H1 (cell line): ENCODE data around the gene ROR1. TPM values are rescaled to one million over a fixed set of nuclear protein-coding genes. Genes with fewer than 3 reads are reported as not detected.

Experiments
- CTCF ChIA-PET: fragments of 300-600 bp; sonication (Branson Sonifier 250); formaldehyde crosslinking; loops from one replicate; lab custom pipeline; 2021; ENCODE audit not compliant: partially characterized antibody; lab: Charles Lee
- POLR2A ChIA-PET: fragments of 300-600 bp; sonication (Branson Sonifier 250); formaldehyde crosslinking; loops from one replicate; lab custom pipeline; 2021; ENCODE audit warnings: inconsistent platforms; ENCODE audit not compliant: partially characterized antibody; lab: Charles Lee
- DNase-seq, 2 experiments: peaks; one replicate each; pipeline versions ENCODE4 v3.0.0 to v3.0.0-alpha.2; 2010 to 2022; ENCODE audit warnings: low spot score in 2 of 2, low read depth in 1 of 2, mixed read lengths in 1 of 2
- FAIRE-seq: peaks from 2 replicates; lab custom pipeline; 2011; peaks lifted over from hg19 to GRCh38; lab: Jason Lieb, UNC
- H2AFZ ChIP-seq: 2 replicates; pipeline ENCODE4 v1.8.1; 2012; ENCODE audit warnings: low read length, inconsistent platforms
- H2AK5ac ChIP-seq: 2 replicates; pipeline ENCODE4 v1.6.1; 2013; ENCODE audit warnings: low read depth, low read length
- H2BK120ac ChIP-seq: replicated peaks from 2 replicates; pipeline ENCODE3; 2013; ENCODE audit warnings: low read depth, low read length, inconsistent platforms
- H2BK12ac ChIP-seq: 2 replicates; pipeline ENCODE4 v1.6.1; 2013; ENCODE audit warnings: low read depth, low read length
- H2BK15ac ChIP-seq: 2 replicates; pipeline ENCODE4 v1.6.1; 2013; ENCODE audit warnings: low read length
- H2BK20ac ChIP-seq: 2 replicates; pipeline ENCODE4 v1.6.1; 2013; ENCODE audit warnings: low read length
- H2BK5ac ChIP-seq: 2 replicates; pipeline ENCODE4 v1.6.1; 2013; ENCODE audit warnings: low read depth, low read length
- H3K14ac ChIP-seq: 2 replicates; pipeline ENCODE4 v1.6.1; 2013; ENCODE audit warnings: inconsistent platforms; ENCODE audit not compliant: insufficient read length
- H3K18ac ChIP-seq: 2 replicates; pipeline ENCODE4 v1.6.1; 2013; ENCODE audit warnings: low read length; ENCODE audit errors: extremely low read depth
- H3K23ac ChIP-seq: 2 replicates; pipeline ENCODE4 v1.6.1; 2013; ENCODE audit warnings: inconsistent platforms; ENCODE audit not compliant: insufficient read length
- H3K23me2 ChIP-seq: 2 replicates; pipeline ENCODE4 v1.6.1; 2013; ENCODE audit warnings: low read depth, low read length
- H3K27ac ChIP-seq: 2 replicates; pipeline ENCODE4 v1.6.1; 2011; ENCODE audit warnings: low read depth, low read length, inconsistent platforms
- H3K27me3 ChIP-seq, 4 experiments: replicated peaks in 1 of 4; 1 replicate in 1 of 4; 2 replicates in 3 of 4; pipeline versions ENCODE4 v1.6.1 to v1.8.1; 2011 to 2013; ENCODE audit warnings: low read length in 3 of 4, mild to moderate bottlenecking in 3 of 4, inconsistent platforms in 2 of 4, mixed read lengths in 2 of 4, moderate library complexity in 1 of 4; ENCODE audit not compliant: control insufficient read depth in 3 of 4, insufficient read depth in 3 of 4; ENCODE audit errors: extremely low read depth in 1 of 4
- H3K36me3 ChIP-seq, 4 experiments: 2 replicates each; pipeline versions ENCODE4 v1.6.1 to v1.8.1; 2011 to 2013; ENCODE audit warnings: mild to moderate bottlenecking in 4 of 4, low read length in 3 of 4, moderate library complexity in 2 of 4, control low read depth in 1 of 4, inconsistent platforms in 1 of 4; ENCODE audit not compliant: insufficient read depth in 4 of 4, control insufficient read depth in 2 of 4
- H3K4ac ChIP-seq: replicated peaks from 2 replicates; pipeline ENCODE3; 2013; ENCODE audit warnings: low read length, low read depth, mixed read lengths, inconsistent platforms; ENCODE audit not compliant: insufficient read length
- H3K4me1 ChIP-seq, 4 experiments: replicated peaks in 1 of 4; 1 replicate in 1 of 4; 2 replicates in 3 of 4; pipeline versions ENCODE4 v1.6.1 to v1.8.1; 2011 to 2013; ENCODE audit warnings: low read length in 3 of 4, inconsistent platforms in 2 of 4, mixed read lengths in 1 of 4; ENCODE audit not compliant: insufficient read depth in 4 of 4, control insufficient read depth in 3 of 4
- H3K4me2 ChIP-seq, 2 experiments: 2 replicates each; pipeline versions ENCODE4 v1.6.1 to v1.8.1; 2011 to 2013; ENCODE audit warnings: low read depth in 2 of 2, low read length in 2 of 2, control low read depth in 1 of 2, inconsistent platforms in 1 of 2, mild to moderate bottlenecking in 1 of 2; ENCODE audit not compliant: insufficient read depth in 1 of 2
- H3K4me3 ChIP-seq, 4 experiments: fragments of 200-600, 300-600 bp in 1 of 4; sonication (generic), shearing (Covaris generic), sonication (Bioruptor Twin) in 1 of 4; 2 replicates each; pipeline versions ENCODE4 v1.5.1 to v1.8.1; 2011 to 2016; ENCODE audit warnings: low read length in 4 of 4, low read depth in 3 of 4, control low read depth in 2 of 4, inconsistent platforms in 2 of 4, mild to moderate bottlenecking in 2 of 4, mixed read lengths in 1 of 4, moderate library complexity in 1 of 4; ENCODE audit not compliant: insufficient read depth in 2 of 4; ENCODE audit errors: extremely low read depth in 1 of 4
- H3K56ac ChIP-seq: replicated peaks from 2 replicates; pipeline ENCODE3; 2013; ENCODE audit warnings: low read depth, mild to moderate bottlenecking, mixed read lengths, low read length, inconsistent platforms; ENCODE audit not compliant: insufficient read length
- H3K79me1 ChIP-seq: 2 replicates; pipeline ENCODE4 v1.6.1; 2013; ENCODE audit warnings: low read depth, low read length, control low read depth
- H3K79me2 ChIP-seq, 2 experiments: 2 replicates each; pipeline versions ENCODE4 v1.6.1 to v1.8.1; 2012 to 2013; ENCODE audit warnings: low read length in 2 of 2, mild to moderate bottlenecking in 2 of 2, inconsistent platforms in 1 of 2; ENCODE audit not compliant: insufficient read depth in 2 of 2, control insufficient read depth in 1 of 2
- H3K9ac ChIP-seq, 4 experiments: replicated peaks in 1 of 4; 1 replicate in 1 of 4; 2 replicates in 3 of 4; pipeline versions ENCODE4 v1.6.1 to v1.8.1; 2011 to 2013; ENCODE audit warnings: low read depth in 3 of 4, low read length in 3 of 4, control low read depth in 2 of 4, mild to moderate bottlenecking in 2 of 4, moderate library complexity in 2 of 4, inconsistent platforms in 1 of 4; ENCODE audit errors: extremely low read depth in 1 of 4
- H3K9me3 ChIP-seq, 2 experiments: 2 replicates each; pipeline versions ENCODE4 v1.6.1 to v1.8.1; 2012 to 2013; ENCODE audit warnings: mild to moderate bottlenecking in 2 of 2, moderate library complexity in 2 of 2, control low read depth in 1 of 2, inconsistent platforms in 1 of 2, low read depth in 1 of 2, low read length in 1 of 2, mixed read lengths in 1 of 2; ENCODE audit not compliant: insufficient read depth in 2 of 2
- H4K20me1 ChIP-seq, 2 experiments: replicated peaks in 1 of 2; 2 replicates each; pipeline versions ENCODE3 to v1.8.1; 2011 to 2013; ENCODE audit warnings: inconsistent platforms in 2 of 2, low read length in 2 of 2, mild to moderate bottlenecking in 1 of 2; ENCODE audit not compliant: insufficient read depth in 2 of 2, control insufficient read depth in 1 of 2
- H4K5ac ChIP-seq: 2 replicates; pipeline ENCODE4 v1.6.1; 2013; ENCODE audit warnings: low read length, low read depth, mixed read lengths, inconsistent platforms; ENCODE audit not compliant: insufficient read length
- H4K8ac ChIP-seq: 2 replicates; pipeline ENCODE4 v1.8.0; 2013; ENCODE audit warnings: mild to moderate bottlenecking, moderate library complexity, low read length, inconsistent platforms; ENCODE audit not compliant: insufficient read depth; ENCODE audit errors: extremely low read depth
- H4K91ac ChIP-seq: replicated peaks from 2 replicates; pipeline ENCODE3; 2013; ENCODE audit warnings: low read length, mixed read lengths, inconsistent platforms; ENCODE audit not compliant: insufficient read length
- CBX5 ChIP-seq: fragments of 300-800, 300-1000 bp; sonication (generic); IDR thresholded peaks from 2 replicates; pipeline ENCODE4 v1.7.1; 2016; ENCODE audit warnings: antibody characterized with exemption, low read length, low read depth
- CBX8 ChIP-seq: fragments of 300-800, 300-1000 bp; sonication (generic); IDR thresholded peaks from 2 replicates; pipeline ENCODE4 v1.7.1; 2016; ENCODE audit warnings: low read depth, low read length, borderline replicate concordance
- CHD1 ChIP-seq: IDR thresholded peaks from 2 replicates; pipeline ENCODE4 v1.6.1; 2012; ENCODE audit warnings: low read depth, low read length, improper control_type of control experiment
- CTBP2 ChIP-seq: IDR thresholded peaks from 2 replicates; pipeline ENCODE4 v1.7.0; 2011; ENCODE audit warnings: borderline replicate concordance, mild to moderate bottlenecking, moderate library complexity, mixed read lengths, low read length; ENCODE audit not compliant: insufficient read depth, insufficient read length
- E2F6 ChIP-seq: IDR thresholded peaks from 2 replicates; pipeline ENCODE4 v1.6.1; 2012; ENCODE audit warnings: inconsistent platforms
- FOSL1 ChIP-seq: IDR thresholded peaks from 2 replicates; pipeline ENCODE4 v1.6.1; 2011; ENCODE audit warnings: mild to moderate bottlenecking, low read depth, low read length, moderate library complexity; ENCODE audit not compliant: insufficient read depth
- RFX5 ChIP-seq: IDR thresholded peaks from 2 replicates; pipeline ENCODE4 v1.6.1; 2011; ENCODE audit warnings: low read depth, low read length, improper control_type of control experiment, borderline replicate concordance
- SIN3A ChIP-seq, 2 experiments: IDR thresholded peaks in 1 of 2; conservative IDR thresholded peaks in 1 of 2; 2 replicates each; pipeline ENCODE4 v1.6.1; 2011 to 2012; ENCODE audit warnings: low read length in 2 of 2, improper control_type of control experiment in 1 of 2, low read depth in 1 of 2, mild to moderate bottlenecking in 1 of 2
- SP4 ChIP-seq: IDR thresholded peaks from 2 replicates; pipeline ENCODE4 v1.6.1; 2012; ENCODE audit warnings: low read length, inconsistent platforms
- SUZ12 ChIP-seq: fragments of 200-600 bp; sonication (generic); IDR thresholded peaks from 2 replicates; pipeline ENCODE4 v1.6.1; 2012; ENCODE audit warnings: mild to moderate bottlenecking, inconsistent platforms, low read length, moderate library complexity, mixed read lengths
- TAF7 ChIP-seq: optimal IDR thresholded peaks from 2 replicates; pipeline ENCODE3; 2011; ENCODE audit warnings: low read depth, mild to moderate bottlenecking, inconsistent platforms, low read length, moderate library complexity, borderline replicate concordance
- TCF12 ChIP-seq: IDR thresholded peaks from 2 replicates; pipeline ENCODE4 v1.6.1; 2011; ENCODE audit warnings: low read depth, mild to moderate bottlenecking, low read length
- WGBS, 2 experiments: shearing (Covaris generic) in 1 of 2; methylation state at CpG; one replicate each; pipeline versions ENCODE4 v1.1.6 to v1.1.7; 2013 to 2015; ENCODE audit warnings: low lambda C conversion rate in 2 of 2, mixed read lengths in 2 of 2, inconsistent platforms in 1 of 2, low coverage in 1 of 2, missing lambda C conversion rate in 1 of 2; ENCODE audit not compliant: insufficient replicate concordance in 2 of 2, insufficient coverage in 1 of 2, insufficient read length in 1 of 2; ENCODE audit errors: extremely low coverage in 1 of 2, missing lambda C conversion rate in 1 of 2; 5-methylcytosine and 5-hydroxymethylcytosine counted together
- polyA plus RNA-seq, 7 experiments: library from polyadenylated mRNA; depleted of rRNA in 3 of 7; stranded (reverse) in 5 of 7; unstranded in 2 of 7; fragments of >200 nt in 5 of 7; fragments of 200-250 nt in 2 of 7; gene quantifications; 1 replicate in 5 of 7; 2 replicates in 1 of 7; 4 replicates in 1 of 7; pipeline versions ENCODE4 v1.2.1 to v1.2.3, GENCODE V29; 2011 to 2013; ENCODE audit warnings: missing spikeins in 2 of 7, mixed read lengths in 2 of 7
- total RNA-seq: library from RNA; stranded (reverse); fragmentation: NEBNext Ultra II Directional; extraction: Animal tissue kit (Norgen Biotek cat#: 25700); gene quantifications from 2 replicates; pipeline ENCODE4 v1.2.1, GENCODE V29; 2021

Gene ROR1
- total and polyA plus RNA-seq, 2 of the 8 experiments (the other 6 are each of a cell fraction or from before 2014, with no cell fraction given) = 33.6 to 73.6 TPM

DNA sequence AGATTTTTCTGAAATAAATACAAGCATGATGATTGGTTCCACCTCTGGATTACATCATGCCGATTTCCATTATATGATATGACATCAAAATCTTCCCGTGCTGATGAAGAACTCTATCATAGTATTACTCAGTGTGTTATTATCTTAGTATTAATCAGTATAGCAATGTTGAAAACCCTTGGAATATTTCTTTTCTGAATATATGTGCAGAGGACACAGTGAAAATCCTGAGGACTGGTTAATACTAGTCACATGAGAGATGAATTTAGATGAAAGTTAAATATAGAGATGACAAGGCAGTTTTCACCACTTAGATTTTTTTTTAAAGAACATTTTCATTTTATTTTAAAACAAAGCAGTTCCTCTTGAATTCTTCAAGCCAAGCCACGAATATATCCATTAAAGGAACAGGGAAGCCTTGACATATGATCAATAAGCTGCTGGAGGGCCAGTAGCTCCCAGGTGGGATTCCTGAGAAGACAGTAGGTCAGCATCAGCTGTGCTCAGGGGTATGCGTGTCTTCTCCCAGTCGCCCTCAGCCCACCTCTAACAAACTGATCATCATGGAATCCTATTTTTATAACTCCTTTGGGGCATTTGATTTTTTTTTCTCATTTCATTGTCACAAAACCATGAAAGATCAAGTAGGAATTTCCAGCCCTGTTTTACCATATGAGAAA is 373.4 kb downstream of the ROR1 start:
- H3K56ac ChIP-seq = no peak overlapping the region
- H2BK12ac ChIP-seq = no peak overlapping the region
- 79% methylated on average over 5 of the region's 5 CpGs; no CpG with 5 or more reads in 1 of the 2 experiments for WGBS, 2 experiments
- H4K8ac ChIP-seq = no peak overlapping the region
- FAIRE-seq = no peak
- peaks cover 6 to 32% (median 19%) of the 10 kb centered on the region in 4 experiments; a peak in 6 of 8 replicates for H3K36me3 ChIP-seq
- H2BK15ac ChIP-seq = no peak overlapping the region
- CTCF ChIA-PET = interaction anchor here (0.5 to 6.1 kb wide), 3 partner anchors 9 to 454 kb away, joined by 3 to 50 read pairs (median 3); no protein-coding TSS in a partner anchor
- POLR2A ChIA-PET = no interaction called here
- H3K18ac ChIP-seq = no peak overlapping the region
- no peak overlapping the region for H2BK120ac ChIP-seq
- H4K20me1 ChIP-seq = peaks cover 0 to 1% of the 10 kb centered on the region in 2 experiments
- H3K27me3 ChIP-seq = no peaks in the 10 kb centered on the region
- H2BK20ac ChIP-seq = no peak overlapping the region
- H3K14ac ChIP-seq = no peak overlapping the region
- no peak overlapping the region for H4K91ac ChIP-seq
- DNase-seq = no peak
- no peak overlapping the region for H3K27ac ChIP-seq
- no peak overlapping the region for H2AK5ac ChIP-seq
- no peaks in the 10 kb centered on the region for H3K23me2 ChIP-seq
- H3K9ac ChIP-seq = no peak overlapping the region
- H3K4ac ChIP-seq = no peak overlapping the region
- H3K79me2 ChIP-seq = no peaks in the 10 kb centered on the region
- H3K9me3 ChIP-seq = no peaks in the 10 kb centered on the region
- H3K4me1 ChIP-seq = peaks cover 0 to 2% (median under 1%) of the 10 kb centered on the region in 4 experiments; a peak in 2 of 7 replicates
- no peak overlapping the region for H3K4me2 ChIP-seq
- no peak overlapping the region for H2BK5ac ChIP-seq
- H3K4me3 ChIP-seq = no peak overlapping the region
- no peak overlapping the region for H4K5ac ChIP-seq
- no peaks in the 10 kb centered on the region; the same call in none of the 2 replicates for H3K79me1 ChIP-seq
- H3K23ac ChIP-seq = no peak overlapping the region
- H2AFZ ChIP-seq = no peak overlapping the region
- no peak for TF ChIP-seq TCF12
- no peak for TF ChIP-seq CHD1
- no peak for TF ChIP-seq TAF7
- TF ChIP-seq RFX5 = no peak
- TF ChIP-seq SIN3A (conservative IDR thresholded peaks at IDR 0.05 in 1 of 2, IDR thresholded peaks at IDR 0.05 in 1 of 2; ENCODE audit: low read depth in 1 of 2, low read length in 2 of 2) = no peak
- TF ChIP-seq CBX5 = no peak
- no peak for TF ChIP-seq CBX8
- TF ChIP-seq SP4 = no peak
- no peak for TF ChIP-seq SUZ12
- TF ChIP-seq CTBP2 = no peak
- TF ChIP-seq FOSL1 = no peak
- no peak for TF ChIP-seq E2F6
